Left colon (tissue), 2 donors: Measurements from ENCODE around the gene SPG7. TPM values are rescaled to one million over a fixed set of nuclear protein-coding genes. Genes with fewer than 3 reads are reported as not detected.
"Not testable (repeated sequence)": the region's sequence is repeated elsewhere in the genome, so short reads cannot be mapped to it uniquely, and the experiment has no call there.

Experiments used
- ATAC-seq: fragments of 200-7000 bp; cut with Tn5 transposase; one replicate; pipeline ENCODE4 v1.9.1; 2020; ENCODE audit warnings: mild to moderate bottlenecking, moderate library complexity
- DNase-seq, 2 donors: peaks; one replicate each; pipeline ENCODE4 v3.0.0-alpha.2; 2020
- intact Hi-C, 2 donors: fragments of 100-400 bp; cut with DNase I in 1 of 2; cut with micrococcal nuclease in 1 of 2; formaldehyde crosslinking; loops; one replicate each; pipeline versions ENCODE4 v1.11.2 to v1.14.0; 2022; cut with DNase I, micrococcal nuclease
- total RNA-seq, 2 donors: library from RNA; stranded (reverse); fragmentation: NEBNext Ultra II Directional; extraction: Animal tissue kit (Norgen Biotek cat#: 25700); gene quantifications; one replicate each; pipeline ENCODE4 v1.2.1, GENCODE V29; 2021
- donor health status: DM: no; HTN: no; CAD: no.
- donor health status: DM: yes; HTN: yes; CAD: no.

SPG7 gene
- total RNA-seq, 2 donors from 2014 or later, result 106 to 146 TPM

GRCh38 chr16:89569506-89570341, 61.5 kb downstream of the SPG7 start:
- no peak for ATAC-seq
- no peak for DNase-seq
- intact Hi-C loops, result no loop called here

GRCh38 chr16:89570342-89570923, 62.2 kb downstream of the SPG7 start:
- intact Hi-C loops, result no loop called here
- DNase-seq, result no peak
- ATAC-seq, result no peak

DNA sequence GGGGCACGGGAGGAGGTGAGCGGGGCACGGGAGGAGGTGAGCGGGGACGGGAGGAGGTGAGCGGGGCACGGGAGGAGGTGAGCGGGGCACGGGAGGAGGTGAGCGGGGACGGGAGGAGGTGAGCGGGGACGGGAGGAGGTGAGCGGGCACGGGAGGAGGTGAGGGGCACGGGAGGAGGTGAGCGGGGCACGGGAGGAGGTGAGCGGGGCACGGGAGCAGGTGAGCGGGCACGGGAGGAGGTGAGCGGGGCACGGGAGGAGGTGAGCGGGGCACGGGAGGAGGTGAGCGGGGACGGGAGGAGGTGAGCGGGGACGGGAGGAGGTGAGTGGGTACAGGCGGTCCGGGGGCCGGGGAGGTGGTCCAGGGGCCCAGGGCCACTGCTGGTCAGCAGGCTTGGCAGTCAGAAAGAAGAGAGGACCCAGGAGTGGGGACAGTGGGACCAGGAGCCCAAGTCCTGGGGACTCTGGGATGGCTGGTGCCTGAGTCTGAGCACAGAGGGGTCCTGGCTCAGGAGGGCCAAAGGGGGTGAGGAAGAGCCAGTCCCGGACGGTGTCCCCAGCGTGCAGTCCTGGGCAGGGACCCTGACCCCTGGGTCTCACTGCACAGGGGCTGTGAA, 62.9 kb downstream of the SPG7 start:
- ATAC-seq, intact Hi-C loops, DNase-seq: not testable (repeated sequence)

- ATAC-seq (no peak), DNase-seq (no peak)
- intact Hi-C loops, result no loop called here
Measured at GRCh38 chr16:89571636-89572035, 63.4 kb downstream of the SPG7 start.

DNA sequence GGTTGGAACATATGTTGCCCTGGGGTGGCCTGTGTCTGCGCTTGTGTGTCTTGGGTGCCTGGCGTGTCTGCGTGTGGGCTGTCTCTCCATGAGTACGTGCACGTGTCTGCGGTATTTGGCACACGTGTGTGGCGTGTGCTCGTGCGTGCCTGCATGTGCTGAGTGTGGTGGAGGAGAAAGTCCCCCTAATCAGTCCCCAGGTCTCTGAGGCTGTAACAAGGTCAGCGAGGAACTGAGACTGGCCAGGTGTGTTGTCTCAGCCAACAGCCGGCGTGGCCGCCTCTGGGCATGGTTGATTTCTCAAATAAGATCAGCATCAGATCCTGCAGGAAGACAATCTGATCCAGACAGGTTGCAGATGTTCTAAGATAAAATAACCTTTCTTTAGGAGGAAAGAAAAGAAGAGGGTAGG, 63.9 kb downstream of the SPG7 start:
- no peak for DNase-seq
- intact Hi-C loops, result no loop called here
- ATAC-seq, result no peak

DNA sequence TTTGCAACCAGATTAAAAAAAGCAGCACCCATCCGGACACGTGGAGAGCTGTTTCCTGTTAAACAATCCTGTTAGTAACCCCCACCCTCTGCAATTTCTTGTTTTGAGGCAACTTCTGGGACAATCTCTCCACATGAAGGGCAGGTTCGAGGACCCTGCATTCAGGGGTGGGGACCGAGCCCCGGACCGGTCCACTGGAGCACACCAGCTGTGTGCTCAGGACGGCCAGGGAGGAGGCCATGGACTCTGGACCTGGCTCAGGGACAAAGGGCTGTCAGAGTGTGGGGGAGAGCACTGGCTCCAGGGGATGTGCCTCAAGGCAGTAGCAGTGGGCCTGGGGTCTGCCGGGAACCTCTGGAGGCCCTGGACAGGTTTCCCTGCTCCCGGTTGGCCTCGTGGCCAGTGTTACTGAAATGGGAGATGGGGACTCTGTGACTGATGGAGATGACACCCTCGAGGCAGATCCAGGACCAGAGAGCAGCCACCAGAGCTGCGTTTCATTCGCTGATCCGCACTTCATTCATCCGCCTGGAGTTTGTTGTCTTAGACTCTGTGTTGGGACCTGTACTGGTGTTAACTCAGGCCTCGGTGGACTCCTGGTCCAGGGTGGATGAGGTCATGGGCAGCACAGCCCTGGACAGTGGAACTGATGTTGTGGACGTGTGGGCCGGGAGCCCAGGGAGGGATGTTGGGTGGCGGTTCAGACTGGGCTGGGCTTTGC, 64.4 kb downstream of the SPG7 start:
- DNase-seq (no peak), ATAC-seq (peak; percentile 44)
- intact Hi-C loops, result no loop called here

- ATAC-seq, result no peak
- DNase-seq, result no peak
- intact Hi-C loops, result no loop called here
Measured at GRCh38 chr16:89573826-89574680, 65.8 kb downstream of the SPG7 start.

DNA sequence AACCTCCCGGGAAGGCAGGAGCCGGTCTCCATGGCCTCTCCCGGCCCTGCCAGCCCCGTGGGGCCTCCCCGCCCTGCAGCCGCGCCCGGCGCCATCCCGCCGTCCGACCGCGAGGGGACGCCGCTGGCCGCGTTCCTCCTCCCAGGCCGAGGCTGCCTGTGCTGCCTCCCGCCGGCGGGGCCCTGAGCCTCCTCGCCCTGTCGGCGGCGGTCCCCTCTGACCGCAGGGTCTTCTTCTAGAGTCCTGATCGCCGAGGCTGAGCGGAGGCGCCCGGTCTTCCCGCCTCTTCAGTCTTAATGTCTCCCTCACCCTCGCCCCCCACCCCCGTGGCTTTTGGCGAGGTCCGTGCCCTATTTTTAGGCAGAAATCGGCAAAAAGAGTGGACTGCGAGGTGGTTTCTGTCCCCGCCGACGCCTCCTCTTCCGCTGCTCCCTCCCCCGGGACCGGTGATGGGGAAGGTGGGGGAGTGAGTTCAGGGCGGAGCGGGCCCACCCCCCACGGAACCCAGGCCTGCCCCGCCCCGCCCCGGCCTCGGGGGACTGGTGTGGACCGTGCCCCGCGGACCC, 66.6 kb downstream of the SPG7 start:
- DNase-seq (peak in 1 of 2 donors; percentile 73), ATAC-seq (peak; percentile 88)
- intact Hi-C loops, result no loop called here

DNA sequence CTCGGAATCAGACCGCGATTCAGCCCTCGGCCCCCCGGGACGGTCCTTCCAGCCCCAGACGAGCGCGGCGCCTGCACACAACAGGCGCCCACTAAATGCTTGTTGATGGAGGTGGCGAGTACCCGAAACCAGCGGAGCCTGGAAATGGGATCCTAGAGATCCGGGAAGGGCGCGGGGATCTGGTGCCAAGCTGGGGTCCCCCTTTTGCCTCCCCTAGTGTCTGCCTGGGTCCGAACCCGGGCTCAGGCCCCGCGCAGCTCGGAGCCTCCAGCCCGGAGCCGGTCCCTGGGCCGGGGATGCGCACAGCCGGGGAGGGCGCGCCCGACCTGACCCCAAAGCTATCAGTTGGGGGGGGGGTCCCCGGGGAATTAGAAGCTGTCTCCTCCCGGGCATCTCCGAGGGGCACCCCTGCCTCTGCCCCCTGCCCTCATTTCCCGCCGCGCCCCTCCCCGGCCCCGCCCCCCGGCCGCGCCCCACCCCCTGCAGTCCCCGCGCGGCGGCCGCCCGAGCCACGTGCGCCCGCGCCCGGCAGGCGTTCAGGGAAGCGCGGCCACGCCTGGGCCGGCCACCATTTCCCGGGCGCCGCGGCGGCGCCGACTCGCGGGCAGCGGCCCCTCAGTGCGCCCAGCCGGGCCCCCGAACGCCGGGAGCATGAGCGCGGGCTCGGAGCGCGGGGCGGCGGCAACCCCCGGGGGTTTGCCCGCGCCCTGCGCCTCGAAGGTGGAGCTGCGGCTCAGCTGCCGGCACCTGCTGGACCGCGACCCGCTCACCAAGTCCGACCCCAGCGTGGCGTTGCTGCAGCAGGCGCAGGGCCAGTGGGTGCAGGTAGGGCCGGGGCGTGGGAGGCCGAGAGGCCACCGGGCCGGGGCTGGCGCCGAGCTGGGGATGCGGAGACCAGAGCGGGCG, 67.3 kb downstream of the SPG7 start, which contains the start of gene CPNE7:
Gene CPNE7, plus strand, starts transcription at position 512 of the 906 bp plus-strand sequence. Its CDS starts 140 bp downstream, at position 652.
- no peak for DNase-seq
- intact Hi-C loops, result no loop called here
- peak; percentile 39 for ATAC-seq

DNA sequence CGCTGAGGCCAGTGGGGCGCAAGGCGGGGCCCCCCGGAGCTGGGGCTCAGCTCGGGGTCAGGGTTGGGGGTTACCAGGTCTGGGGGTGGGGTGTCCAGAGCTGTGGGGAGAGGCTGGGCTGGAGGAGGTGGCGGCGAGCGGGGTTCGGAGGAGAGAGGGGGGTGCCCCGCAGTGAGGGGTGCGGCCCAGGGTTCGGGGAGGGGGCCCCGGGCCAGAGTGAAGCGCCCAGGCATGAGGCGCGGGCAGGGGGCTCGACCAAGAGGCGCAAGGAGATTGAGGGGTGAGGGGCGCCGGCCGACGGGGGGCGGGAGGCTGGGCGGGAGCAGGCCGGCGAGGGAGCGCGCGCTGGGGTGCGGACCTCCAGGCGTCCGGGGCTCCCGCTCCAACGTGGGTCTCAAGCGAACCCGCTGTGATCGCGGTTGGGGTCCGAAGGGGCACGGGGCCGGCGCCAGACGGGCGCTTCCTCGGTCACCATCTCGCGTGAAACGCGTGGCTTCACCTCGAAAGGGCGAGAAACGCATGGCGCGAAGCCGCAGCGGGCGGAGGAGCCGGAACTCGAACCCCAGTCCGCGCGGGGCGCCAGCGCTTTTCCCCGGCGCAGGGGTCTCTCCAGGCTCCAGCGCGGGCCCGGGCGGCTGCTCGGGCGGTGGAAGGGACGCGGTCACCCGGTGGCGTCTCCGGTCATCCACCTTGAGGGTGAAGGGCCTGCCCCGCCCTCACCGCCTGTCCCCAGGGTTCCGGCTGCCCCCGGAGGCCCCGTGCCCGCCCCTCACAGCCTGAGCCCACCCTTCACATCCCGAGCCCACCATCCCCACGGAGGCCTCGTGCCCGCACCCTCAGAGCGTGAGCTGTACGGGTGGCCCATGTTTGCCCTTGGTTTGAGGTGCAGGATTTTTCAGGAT, 68.2 kb downstream of the SPG7 start:
- DNase-seq, result no peak
- ATAC-seq, result no peak
- intact Hi-C loops, result no loop called here

GRCh38 chr16:89577055-89577759, 69.0 kb downstream of the SPG7 start:
- intact Hi-C loops, result no loop called here
- DNase-seq (no peak), ATAC-seq (no peak)

DNA sequence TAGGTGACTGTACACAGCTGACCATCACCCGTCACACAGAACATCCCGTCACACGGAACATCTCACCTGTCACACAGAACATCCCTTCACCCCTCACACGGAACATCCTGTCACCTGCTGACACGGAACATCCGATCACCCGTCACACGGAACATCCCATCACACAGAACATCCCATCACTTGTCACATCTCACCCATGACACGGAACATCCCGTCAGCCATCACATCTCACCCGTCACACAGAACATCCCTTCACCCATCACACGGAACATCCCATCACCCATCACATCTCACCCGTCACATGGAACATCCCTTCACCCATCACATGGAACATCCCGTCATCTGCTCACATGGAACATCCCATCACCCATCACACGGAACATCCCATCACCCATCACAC, 71.1 kb downstream of the SPG7 start:
- no peak for ATAC-seq
- intact Hi-C loops, result no loop called here
- DNase-seq, result no peak

DNA sequence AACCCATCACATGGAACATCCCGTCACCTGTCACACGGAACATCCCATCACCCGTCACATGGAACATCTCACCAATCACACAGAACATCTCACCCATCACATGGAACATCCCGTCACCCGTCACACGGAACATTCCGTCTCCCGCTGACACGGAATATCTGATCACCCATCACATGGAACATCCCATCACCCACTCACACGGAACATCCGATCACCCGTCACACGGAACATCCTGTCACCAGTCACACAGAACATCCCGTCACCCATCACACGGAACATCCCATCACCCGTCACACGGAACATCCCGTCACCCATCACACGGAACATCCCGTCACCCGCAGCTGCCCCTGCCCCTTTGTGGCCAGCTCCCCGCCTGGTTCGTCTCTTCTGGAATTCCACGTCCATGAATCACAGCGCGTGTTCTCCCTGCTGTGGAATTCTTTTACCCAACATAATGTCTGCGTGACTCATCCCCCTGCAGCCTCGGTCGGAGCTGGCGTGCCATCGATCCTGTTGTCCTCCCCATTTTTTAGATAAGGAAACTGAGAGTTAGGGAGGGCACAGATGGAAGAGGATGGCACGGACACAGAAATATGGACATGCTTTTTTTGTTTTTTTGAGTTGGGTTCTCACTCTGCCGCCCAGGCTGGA, 73.0 kb downstream of the SPG7 start:
- DNase-seq (no peak), ATAC-seq (no peak)
- intact Hi-C loops, result no loop called here

GRCh38 chr16:89581861-89582563, 73.8 kb downstream of the SPG7 start:
- intact Hi-C loops, result no loop called here
- peak; percentile 87 for ATAC-seq
- DNase-seq, result peak; percentile 45 to 73
